Measurements from ENCODE around the gene TMEM87A. TPM values are rescaled to one million over a fixed set of nuclear protein-coding genes. Genes with fewer than 3 reads are reported as not detected.

Gene TMEM87A
- total RNA-seq, 2 donors from 2014 or later = 17.0 to 25.4 TPM

DNA sequence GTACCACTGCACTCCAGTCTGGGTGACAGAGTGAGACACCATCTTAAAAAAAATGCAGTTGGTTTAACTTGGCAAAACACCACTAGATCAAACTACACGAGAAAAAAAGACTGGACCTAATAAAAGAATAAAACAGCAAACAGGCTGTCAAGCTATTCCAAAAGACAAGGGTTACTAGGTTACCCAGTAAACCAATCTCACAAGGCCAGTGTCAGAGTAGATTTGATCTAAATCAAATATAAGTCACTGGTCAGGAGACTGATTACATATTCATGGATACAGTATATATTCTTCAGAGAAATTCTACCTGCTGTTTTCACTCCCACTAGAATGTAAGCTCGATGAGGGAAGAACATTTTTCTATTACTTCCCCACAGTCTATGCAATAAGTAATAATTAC lies 2.7 kb downstream of the TMEM87A start:
- no peak for DNase-seq (ENCODE audit: low spot score)

DNA sequence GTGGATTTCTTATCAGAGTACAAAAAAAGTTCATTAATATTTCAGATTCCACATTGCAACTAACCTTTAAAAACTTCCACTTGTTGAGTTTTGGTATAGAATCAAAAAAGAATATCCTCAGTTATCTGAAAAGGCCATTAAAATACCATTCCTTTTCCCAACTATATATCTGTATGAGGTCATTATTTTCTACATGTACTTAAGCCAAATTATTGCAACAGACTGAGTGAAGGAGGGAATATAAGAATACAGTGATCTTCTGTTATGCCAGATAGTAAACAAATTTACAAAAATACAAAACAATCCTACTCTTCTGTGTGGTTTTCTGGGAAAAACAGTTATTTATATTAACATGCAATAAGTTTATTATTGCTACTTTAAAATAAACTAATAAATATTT lies 5.9 kb downstream of the TMEM87A start:
- Histone ChIP-seq H3K27me3 (no peaks in the 10 kb centered on the region), H3K27ac (no peak overlapping the region), H3K4me1 (peaks cover 0 to 21% of the 10 kb centered on the region in 2 donors), H3K36me3 (peaks cover 59% of the 10 kb centered on the region), H3K4me3 (no peak overlapping the region), H3K9me3 (no peaks in the 10 kb centered on the region)
- TF ChIP-seq, protein P1, sequence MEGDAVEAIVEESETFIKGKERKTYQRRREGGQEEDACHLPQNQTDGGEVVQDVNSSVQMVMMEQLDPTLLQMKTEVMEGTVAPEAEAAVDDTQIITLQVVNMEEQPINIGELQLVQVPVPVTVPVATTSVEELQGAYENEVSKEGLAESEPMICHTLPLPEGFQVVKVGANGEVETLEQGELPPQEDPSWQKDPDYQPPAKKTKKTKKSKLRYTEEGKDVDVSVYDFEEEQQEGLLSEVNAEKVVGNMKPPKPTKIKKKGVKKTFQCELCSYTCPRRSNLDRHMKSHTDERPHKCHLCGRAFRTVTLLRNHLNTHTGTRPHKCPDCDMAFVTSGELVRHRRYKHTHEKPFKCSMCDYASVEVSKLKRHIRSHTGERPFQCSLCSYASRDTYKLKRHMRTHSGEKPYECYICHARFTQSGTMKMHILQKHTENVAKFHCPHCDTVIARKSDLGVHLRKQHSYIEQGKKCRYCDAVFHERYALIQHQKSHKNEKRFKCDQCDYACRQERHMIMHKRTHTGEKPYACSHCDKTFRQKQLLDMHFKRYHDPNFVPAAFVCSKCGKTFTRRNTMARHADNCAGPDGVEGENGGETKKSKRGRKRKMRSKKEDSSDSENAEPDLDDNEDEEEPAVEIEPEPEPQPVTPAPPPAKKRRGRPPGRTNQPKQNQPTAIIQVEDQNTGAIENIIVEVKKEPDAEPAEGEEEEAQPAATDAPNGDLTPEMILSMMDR (IDR thresholded peaks at IDR 0.05) = no peak
- DNase-seq (ENCODE audit: low spot score) = no peak

More for the DNA sequence above, 2.7 kb downstream of the TMEM87A start:
- H3K4me3 ChIP-seq = no peak overlapping the region
- no peak overlapping the region for H3K27ac ChIP-seq
- peaks cover 26% of the 10 kb centered on the region for H3K36me3 ChIP-seq
- H3K9me3 ChIP-seq = no peaks in the 10 kb centered on the region
- no peaks in the 10 kb centered on the region for H3K27me3 ChIP-seq
- H3K4me1 ChIP-seq = peaks cover 0 to 38% of the 10 kb centered on the region in 2 donors
- TF ChIP-seq, protein P1 (IDR thresholded peaks at IDR 0.05) = no peak

DNA sequence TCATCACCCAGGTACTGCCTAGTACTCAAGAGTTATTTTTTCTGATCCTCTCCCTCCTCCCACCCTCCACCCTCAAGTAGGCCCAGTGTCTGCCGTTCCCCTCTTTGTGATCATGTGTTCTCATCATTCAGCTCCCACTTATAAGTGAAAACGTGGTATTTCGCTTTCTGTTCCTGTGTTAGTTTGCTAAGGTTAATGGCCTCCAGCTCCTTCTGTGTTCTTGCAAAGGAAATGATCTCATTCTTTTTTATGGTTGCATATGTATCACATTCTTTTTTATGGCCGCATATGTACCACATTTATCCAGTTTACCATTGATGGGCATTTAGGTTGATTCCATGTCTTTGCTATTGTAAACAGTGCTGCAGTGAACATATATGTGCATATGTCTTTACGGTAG lies 8.4 kb downstream of the TMEM87A start:
- TF ChIP-seq, protein P1 (IDR thresholded peaks at IDR 0.05) = no peak
- no peak overlapping the region for H3K27ac ChIP-seq
- peaks cover 83% of the 10 kb centered on the region for H3K36me3 ChIP-seq
- H3K9me3 ChIP-seq = no peaks in the 10 kb centered on the region
- no peak overlapping the region for H3K4me3 ChIP-seq
- no peak for DNase-seq (ENCODE audit: low spot score)
- H3K27me3 ChIP-seq = no peaks in the 10 kb centered on the region
- H3K4me1 ChIP-seq = no peaks in the 10 kb centered on the region

DNA sequence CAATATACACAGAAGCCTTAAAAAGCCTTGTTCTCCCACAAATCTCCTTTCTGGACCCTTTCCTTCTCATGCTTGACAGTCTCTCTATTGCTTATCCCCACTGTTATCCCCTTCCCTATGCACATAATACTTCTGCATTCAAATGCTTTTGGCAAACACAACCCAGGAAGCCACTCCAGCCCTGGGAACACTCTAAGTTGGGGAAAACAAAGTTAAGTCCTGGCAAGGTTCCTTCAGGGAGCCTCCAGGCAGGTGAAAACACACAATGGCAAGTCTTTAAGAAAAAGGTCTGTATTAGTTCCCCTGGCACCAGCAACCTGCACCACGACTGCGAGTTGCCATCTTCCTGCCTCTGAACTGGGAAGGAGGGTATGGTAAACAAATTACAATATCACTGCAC lies 19.9 kb downstream of the TMEM87A start:
- DNase-seq (ENCODE audit: low spot score) = no peak
- H3K9me3 ChIP-seq = no peaks in the 10 kb centered on the region
- H3K36me3 ChIP-seq = peaks cover 17% of the 10 kb centered on the region
- H3K27ac ChIP-seq = no peak overlapping the region
- no peaks in the 10 kb centered on the region for H3K4me1 ChIP-seq
- no peak overlapping the region for H3K4me3 ChIP-seq
- TF ChIP-seq, protein P1 (IDR thresholded peaks at IDR 0.05) = no peak
- no peaks in the 10 kb centered on the region for H3K27me3 ChIP-seq

DNA sequence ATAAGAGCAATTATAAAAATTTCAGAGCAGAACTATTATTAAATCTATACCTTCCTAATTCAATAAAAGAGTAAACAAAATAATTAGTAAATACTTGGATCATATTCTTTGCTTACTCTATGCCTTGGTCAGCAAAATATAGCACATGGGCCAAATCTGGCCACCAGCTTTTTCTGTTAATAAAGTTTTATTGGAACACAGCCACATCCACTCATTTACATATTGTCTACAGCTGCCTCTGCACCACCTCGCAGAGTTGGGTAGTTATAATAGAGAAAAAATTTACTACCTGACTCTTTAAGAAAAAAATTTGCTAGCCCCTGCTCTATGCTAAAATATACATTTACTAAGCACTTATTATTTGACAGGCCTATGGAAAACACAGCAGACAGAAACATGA lies 32.4 kb downstream of the TMEM87A start:
- TF ChIP-seq, protein P1 (IDR thresholded peaks at IDR 0.05) = no peak
- Histone ChIP-seq H3K4me1 (no peaks in the 10 kb centered on the region), H3K36me3 (peaks cover 47% of the 10 kb centered on the region), H3K27ac (no peak overlapping the region), H3K4me3 (no peak overlapping the region), H3K27me3 (no peaks in the 10 kb centered on the region), H3K9me3 (no peaks in the 10 kb centered on the region)
- DNase-seq (ENCODE audit: low spot score) = no peak

DNA sequence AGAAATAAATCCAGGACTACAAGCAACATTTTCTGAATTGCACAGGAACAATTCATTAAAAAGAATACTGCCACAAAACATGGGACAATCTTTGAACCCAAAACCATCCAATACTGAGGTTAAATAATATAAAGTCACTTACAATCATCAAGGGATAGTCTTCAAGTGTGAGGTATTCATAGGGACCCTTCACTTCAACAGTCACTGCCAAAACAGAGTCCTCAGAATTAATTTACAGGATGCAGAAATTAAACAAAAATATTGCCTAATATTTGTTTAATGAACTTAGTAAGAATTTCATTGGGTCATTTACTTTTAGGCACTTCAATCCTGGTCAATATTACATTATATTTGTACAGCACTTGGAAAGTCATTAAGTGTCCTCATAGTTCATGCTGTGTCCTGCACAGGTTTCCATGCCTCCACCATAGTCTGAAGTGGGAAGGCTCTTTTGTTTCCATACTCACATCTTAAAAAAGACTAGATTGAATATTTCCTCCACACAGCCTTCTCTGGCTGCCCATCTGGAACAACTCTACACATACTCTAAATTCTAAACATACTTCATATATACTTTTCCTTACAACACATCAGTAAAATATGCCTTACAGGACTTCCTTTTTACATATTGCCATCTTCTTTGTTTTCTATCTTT lies 33.6 kb downstream of the TMEM87A start:
- no peak overlapping the region for H3K4me3 ChIP-seq
- no peak overlapping the region for H3K27ac ChIP-seq
- no peak for DNase-seq (ENCODE audit: low spot score)
- H3K4me1 ChIP-seq = no peaks in the 10 kb centered on the region
- H3K36me3 ChIP-seq = peaks cover 58% of the 10 kb centered on the region
- TF ChIP-seq, protein P1 (IDR thresholded peaks at IDR 0.05) = no peak
- H3K27me3 ChIP-seq = no peaks in the 10 kb centered on the region
- no peaks in the 10 kb centered on the region for H3K9me3 ChIP-seq
